ENCODE measurements around the gene RAB3B. TPM values are rescaled to one million over a fixed set of nuclear protein-coding genes. Genes with fewer than 3 reads are reported as not detected.
A peak's percentile ranks its signal among the peaks of the same experiment; 100 is the strongest.

RAB3B gene
- total and polyA plus RNA-seq, 9 of the 15 experiments (the other 6 are each of a cell fraction or from before 2014, with no cell fraction given) = 0.07 to 0.47 (median 0.27) TPM

DNA sequence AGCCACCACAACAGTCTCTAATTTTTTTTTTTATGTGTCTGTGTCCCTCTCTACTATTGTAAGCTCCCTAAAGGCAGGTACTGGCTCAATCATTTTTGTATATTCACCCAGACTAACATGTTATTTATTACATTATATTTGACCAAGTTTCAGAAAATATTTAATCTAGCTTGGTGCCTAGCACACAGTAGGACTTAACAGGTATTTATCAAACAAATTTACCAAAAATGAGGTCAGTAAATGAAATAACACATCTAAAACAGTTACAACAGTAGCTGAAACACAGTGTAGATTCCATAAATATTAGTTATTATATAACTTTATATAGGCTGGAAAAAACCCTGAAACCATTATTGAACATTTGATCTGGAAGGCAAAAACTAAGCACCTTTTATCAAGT is 114.7 kb downstream of the RAB3B start:
- in situ Hi-C loops (cut with MboI) (no loop called here), intact Hi-C loops (cut with micrococcal nuclease) (loop anchor here (2.0 to 5.0 kb wide), 5 partner anchors 25 to 904 kb away; partner anchors contain the start of gene CDKN2C)
- POLR2A ChIA-PET = interaction anchor here (0.6 to 4.6 kb wide), 12 partner anchors 11 to 179 kb away, joined by 3 to 47 read pairs (median 4); partner anchors contain the start of gene TXNDC12
- CTCF ChIA-PET (ENCODE audit: low intra/inter-chr PET ratio) = no interaction called here
- Histone ChIP-seq H3K4me1 (replicated peaks in 1 of 2; ENCODE audit: control insufficient read depth in 2 of 2, insufficient read depth in 2 of 2, low read length in 2 of 2) (peaks cover 7 to 28% of the 10 kb centered on the region in 2 experiments; a peak in 4 of 5 replicates), H3K79me2 (ENCODE audit: control insufficient read depth, insufficient read depth, low read length) (peaks cover 77% of the 10 kb centered on the region), H3K4me3 (peak overlapping the region; percentile 78), H3K36me3 (ENCODE audit: control insufficient read depth, insufficient read depth, low read length) (peaks cover 24% of the 10 kb centered on the region), H3K27ac (ENCODE audit: extremely low read depth, low read depth, low read length) (peak overlapping the region; percentile 98), H3K9ac (ENCODE audit: insufficient read depth in 1 of 2, low read depth in 2 of 2, low read length in 2 of 2) (peak overlapping the region; percentile 89 to 99), H3K9me1 (ENCODE audit: control insufficient read depth, insufficient read depth, low read length) (no peaks in the 10 kb centered on the region), H3K4me2 (ENCODE audit: insufficient read depth, low read length) (peak overlapping the region; percentile 97), H4K20me1 (replicated peaks; ENCODE audit: control insufficient read depth, insufficient read depth, low read length) (no peaks in the 10 kb centered on the region), H3K9me3 (replicated peaks; ENCODE audit: control insufficient read depth, insufficient read depth, low read depth, low read length) (no peaks in the 10 kb centered on the region), H2AFZ (ENCODE audit: low read depth, low read length) (no peak overlapping the region), H3K27me3 (ENCODE audit: control insufficient read depth in 2 of 2, insufficient read depth in 2 of 2, low read length in 2 of 2) (no peaks in the 10 kb centered on the region)
- no peak for ATAC-seq
- no peak for FAIRE-seq
- DNase-seq (ENCODE audit: extremely low read depth in 1 of 4, low spot score in 3 of 4) = no peak
- BruUV-seq (replicated peaks) = no TSS peak
- TF ChIP-seq, protein P1, sequence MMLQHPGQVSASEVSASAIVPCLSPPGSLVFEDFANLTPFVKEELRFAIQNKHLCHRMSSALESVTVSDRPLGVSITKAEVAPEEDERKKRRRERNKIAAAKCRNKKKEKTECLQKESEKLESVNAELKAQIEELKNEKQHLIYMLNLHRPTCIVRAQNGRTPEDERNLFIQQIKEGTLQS (IDR thresholded peaks at IDR 0.05) = no peak
- TF ChIP-seq, protein P1 (CRISPR knock-in tag; conservative IDR thresholded peaks at IDR 0.05) = no peak
- no peak for TF ChIP-seq NONO (IDR thresholded peaks at IDR 0.05; ENCODE audit: low read depth in 2 of 2, low read length in 1 of 2)
- TF ChIP-seq ZNF589 (CRISPR knock-in tag; IDR thresholded peaks at IDR 0.05; ENCODE audit: low read depth) = no peak
- TF ChIP-seq, protein P2, sequence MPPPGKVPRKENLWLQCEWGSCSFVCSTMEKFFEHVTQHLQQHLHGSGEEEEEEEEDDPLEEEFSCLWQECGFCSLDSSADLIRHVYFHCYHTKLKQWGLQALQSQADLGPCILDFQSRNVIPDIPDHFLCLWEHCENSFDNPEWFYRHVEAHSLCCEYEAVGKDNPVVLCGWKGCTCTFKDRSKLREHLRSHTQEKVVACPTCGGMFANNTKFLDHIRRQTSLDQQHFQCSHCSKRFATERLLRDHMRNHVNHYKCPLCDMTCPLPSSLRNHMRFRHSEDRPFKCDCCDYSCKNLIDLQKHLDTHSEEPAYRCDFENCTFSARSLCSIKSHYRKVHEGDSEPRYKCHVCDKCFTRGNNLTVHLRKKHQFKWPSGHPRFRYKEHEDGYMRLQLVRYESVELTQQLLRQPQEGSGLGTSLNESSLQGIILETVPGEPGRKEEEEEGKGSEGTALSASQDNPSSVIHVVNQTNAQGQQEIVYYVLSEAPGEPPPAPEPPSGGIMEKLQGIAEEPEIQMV (tag; conservative IDR thresholded peaks at IDR 0.05; ENCODE audit: low read depth) = no peak
- TF ChIP-seq, protein P3, sequence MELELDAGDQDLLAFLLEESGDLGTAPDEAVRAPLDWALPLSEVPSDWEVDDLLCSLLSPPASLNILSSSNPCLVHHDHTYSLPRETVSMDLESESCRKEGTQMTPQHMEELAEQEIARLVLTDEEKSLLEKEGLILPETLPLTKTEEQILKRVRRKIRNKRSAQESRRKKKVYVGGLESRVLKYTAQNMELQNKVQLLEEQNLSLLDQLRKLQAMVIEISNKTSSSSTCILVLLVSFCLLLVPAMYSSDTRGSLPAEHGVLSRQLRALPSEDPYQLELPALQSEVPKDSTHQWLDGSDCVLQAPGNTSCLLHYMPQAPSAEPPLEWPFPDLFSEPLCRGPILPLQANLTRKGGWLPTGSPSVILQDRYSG (tag; conservative IDR thresholded peaks at IDR 0.05; ENCODE audit: low read depth) = 0 out of 2 replicates have a peak, but pooled peaks have one; percentile 18
- TF ChIP-seq ZNF699 (CRISPR knock-in tag; IDR thresholded peaks at IDR 0.05; ENCODE audit: insufficient replicate concordance) = no peak
- no peak for TF ChIP-seq FOS (IDR thresholded peaks at IDR 0.05; ENCODE audit: extremely low read depth, insufficient read length)
- no peak for TF ChIP-seq STAT5A (IDR thresholded peaks at IDR 0.05; ENCODE audit: borderline replicate concordance, low read length)
- no peak for TF ChIP-seq NFXL1 (CRISPR knock-in tag; IDR thresholded peaks at IDR 0.05)
- TF ChIP-seq ELF4 (CRISPR knock-in tag; IDR thresholded peaks at IDR 0.05) = no peak; the same call in 1 of the 2 replicates
- TF ChIP-seq NRF1 (conservative IDR thresholded peaks at IDR 0.05 in 1 of 2, IDR thresholded peaks at IDR 0.05 in 1 of 2) = 0 out of 4 replicates have a peak, but pooled peaks of 1 of the 2 experiments have one; percentile 1
- TF ChIP-seq, protein P4, sequence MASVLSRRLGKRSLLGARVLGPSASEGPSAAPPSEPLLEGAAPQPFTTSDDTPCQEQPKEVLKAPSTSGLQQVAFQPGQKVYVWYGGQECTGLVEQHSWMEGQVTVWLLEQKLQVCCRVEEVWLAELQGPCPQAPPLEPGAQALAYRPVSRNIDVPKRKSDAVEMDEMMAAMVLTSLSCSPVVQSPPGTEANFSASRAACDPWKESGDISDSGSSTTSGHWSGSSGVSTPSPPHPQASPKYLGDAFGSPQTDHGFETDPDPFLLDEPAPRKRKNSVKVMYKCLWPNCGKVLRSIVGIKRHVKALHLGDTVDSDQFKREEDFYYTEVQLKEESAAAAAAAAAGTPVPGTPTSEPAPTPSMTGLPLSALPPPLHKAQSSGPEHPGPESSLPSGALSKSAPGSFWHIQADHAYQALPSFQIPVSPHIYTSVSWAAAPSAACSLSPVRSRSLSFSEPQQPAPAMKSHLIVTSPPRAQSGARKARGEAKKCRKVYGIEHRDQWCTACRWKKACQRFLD (CRISPR knock-in tag; IDR thresholded peaks at IDR 0.05) = 0 out of 2 replicates have a peak, but pooled peaks have one; percentile 38
- TF ChIP-seq ARID2 (IDR thresholded peaks at IDR 0.05) = no peak
- 0 out of 2 replicates have a peak, but pooled peaks have one; percentile 10 for TF ChIP-seq L3MBTL2 (IDR thresholded peaks at IDR 0.05)
- no peak for TF ChIP-seq CREB1 (IDR thresholded peaks at IDR 0.05)
- TF ChIP-seq CREB1 (CRISPR knock-in tag; IDR thresholded peaks at IDR 0.05) = no peak
- peak; percentile 94 for TF ChIP-seq ZKSCAN1 (IDR thresholded peaks at IDR 0.05; ENCODE audit: low read depth, low read length)
- TF ChIP-seq SMARCB1 (IDR thresholded peaks at IDR 0.05; ENCODE audit: insufficient read length, low read depth) = no peak
